Hepatocyte (in vitro differentiated cells): ENCODE data around the gene HSF5.

Experiments
- EZH2 ChIP-seq: fragments of 200-600 bp; sonication (generic); IDR thresholded peaks from 2 replicates; pipeline ENCODE4 v1.6.1; 2016; ENCODE audit warnings: antibody characterized with exemption, mild to moderate bottlenecking, borderline replicate concordance
- TF ChIP-seq, protein P1 (sequence below): fragments of 200-600 bp; sonication (generic); IDR thresholded peaks from 2 replicates; pipeline ENCODE4 v1.5.1; 2016; ENCODE audit warnings: antibody characterized with exemption, mild to moderate bottlenecking; ENCODE audit not compliant: poor library complexity

DNA sequence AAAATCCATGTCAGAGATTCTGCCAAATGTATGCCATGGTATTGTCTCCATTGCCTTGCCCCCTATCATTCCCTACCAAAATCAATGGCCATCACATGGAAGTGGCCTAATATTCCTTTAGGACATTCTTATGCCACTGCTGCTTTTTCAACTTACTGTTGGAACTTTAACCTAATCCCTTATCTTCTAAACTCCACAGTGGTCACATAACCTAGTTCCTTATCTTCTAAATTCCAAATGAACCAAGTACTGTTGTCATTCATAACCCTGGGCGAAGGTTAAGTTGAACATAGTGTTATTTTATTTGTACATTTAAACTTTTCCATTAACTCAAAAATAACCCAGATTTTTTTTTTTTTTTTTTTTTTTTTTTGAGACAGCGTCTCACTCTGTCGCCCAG is 3.6 kb downstream of the HSF5 start:
- TF ChIP-seq EZH2: no peak
- TF ChIP-seq, protein P1, sequence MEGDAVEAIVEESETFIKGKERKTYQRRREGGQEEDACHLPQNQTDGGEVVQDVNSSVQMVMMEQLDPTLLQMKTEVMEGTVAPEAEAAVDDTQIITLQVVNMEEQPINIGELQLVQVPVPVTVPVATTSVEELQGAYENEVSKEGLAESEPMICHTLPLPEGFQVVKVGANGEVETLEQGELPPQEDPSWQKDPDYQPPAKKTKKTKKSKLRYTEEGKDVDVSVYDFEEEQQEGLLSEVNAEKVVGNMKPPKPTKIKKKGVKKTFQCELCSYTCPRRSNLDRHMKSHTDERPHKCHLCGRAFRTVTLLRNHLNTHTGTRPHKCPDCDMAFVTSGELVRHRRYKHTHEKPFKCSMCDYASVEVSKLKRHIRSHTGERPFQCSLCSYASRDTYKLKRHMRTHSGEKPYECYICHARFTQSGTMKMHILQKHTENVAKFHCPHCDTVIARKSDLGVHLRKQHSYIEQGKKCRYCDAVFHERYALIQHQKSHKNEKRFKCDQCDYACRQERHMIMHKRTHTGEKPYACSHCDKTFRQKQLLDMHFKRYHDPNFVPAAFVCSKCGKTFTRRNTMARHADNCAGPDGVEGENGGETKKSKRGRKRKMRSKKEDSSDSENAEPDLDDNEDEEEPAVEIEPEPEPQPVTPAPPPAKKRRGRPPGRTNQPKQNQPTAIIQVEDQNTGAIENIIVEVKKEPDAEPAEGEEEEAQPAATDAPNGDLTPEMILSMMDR: no peak
